HEK293 (cell line): ENCODE results near the gene TAF11L11.
"Not testable (repeated sequence)": the region's sequence is repeated elsewhere in the genome, so short reads cannot be mapped to it uniquely, and the experiment has no call there.

Experiments used
- SALL2 ChIP-seq: fragments of 450-650 bp; formaldehyde crosslinking; IDR thresholded peaks from 2 replicates; pipeline ENCODE4 v1.5.0; 2017; ENCODE audit warnings: missing biosample characterization, mild to moderate bottlenecking, missing genetic modification characterization, borderline replicate concordance
- YY1 ChIP-seq: fragments of 450-650 bp; formaldehyde crosslinking; IDR thresholded peaks from 2 replicates; pipeline ENCODE4 v1.5.1; 2018; ENCODE audit warnings: missing biosample characterization, missing genetic modification characterization
- ZFP41 ChIP-seq: fragments of 450-650 bp; formaldehyde crosslinking; IDR thresholded peaks from 2 replicates; pipeline ENCODE4 v1.5.1; 2016; ENCODE audit warnings: missing biosample characterization, missing genetic modification characterization, borderline replicate concordance
- ZNF792 ChIP-seq: fragments of 450-650 bp; formaldehyde crosslinking; IDR thresholded peaks from 2 replicates; pipeline ENCODE4 v1.5.1; 2016; ENCODE audit warnings: missing biosample characterization, missing genetic modification characterization
- TF ChIP-seq, protein P1 (sequence below): fragments of 450-650 bp; formaldehyde crosslinking; IDR thresholded peaks from 2 replicates; pipeline ENCODE4 v1.5.1; 2016; ENCODE audit warnings: missing biosample characterization, missing genetic modification characterization
- TF ChIP-seq, protein P2 (sequence below): fragments of 450-650 bp; formaldehyde crosslinking; IDR thresholded peaks from 2 replicates; pipeline ENCODE4 v1.5.1; 2017; ENCODE audit warnings: missing biosample characterization, missing genetic modification characterization
- TF ChIP-seq, protein P3 (sequence below): fragments of 450-650 bp; formaldehyde crosslinking; IDR thresholded peaks from 2 replicates; pipeline ENCODE4 v1.5.1; 2016; ENCODE audit warnings: missing biosample characterization, missing genetic modification characterization
- TF ChIP-seq, protein P4 (sequence below): fragments of 450-650 bp; formaldehyde crosslinking; IDR thresholded peaks from 2 replicates; pipeline ENCODE4 v1.5.1; 2016; ENCODE audit warnings: missing biosample characterization, missing genetic modification characterization
- TF ChIP-seq, protein P5 (sequence below): fragments of 450-650 bp; formaldehyde crosslinking; IDR thresholded peaks from 2 replicates; pipeline ENCODE4 v1.5.1; 2016; ENCODE audit warnings: missing biosample characterization, missing genetic modification characterization
- TF ChIP-seq, protein P6 (sequence below): fragments of 450-650 bp; formaldehyde crosslinking; IDR thresholded peaks from 2 replicates; pipeline ENCODE4 v1.5.1; 2016; ENCODE audit warnings: missing biosample characterization, missing genetic modification characterization
- TF ChIP-seq, protein P7 (sequence below): fragments of 450-650 bp; formaldehyde crosslinking; IDR thresholded peaks from 2 replicates; pipeline ENCODE4 v1.5.1; 2016; ENCODE audit warnings: missing biosample characterization, missing genetic modification characterization, borderline replicate concordance
- TF ChIP-seq, protein P8 (sequence below): fragments of 450-650 bp; formaldehyde crosslinking; IDR thresholded peaks from 2 replicates; pipeline ENCODE4 v1.5.1; 2016; ENCODE audit warnings: missing biosample characterization, missing genetic modification characterization

DNA sequence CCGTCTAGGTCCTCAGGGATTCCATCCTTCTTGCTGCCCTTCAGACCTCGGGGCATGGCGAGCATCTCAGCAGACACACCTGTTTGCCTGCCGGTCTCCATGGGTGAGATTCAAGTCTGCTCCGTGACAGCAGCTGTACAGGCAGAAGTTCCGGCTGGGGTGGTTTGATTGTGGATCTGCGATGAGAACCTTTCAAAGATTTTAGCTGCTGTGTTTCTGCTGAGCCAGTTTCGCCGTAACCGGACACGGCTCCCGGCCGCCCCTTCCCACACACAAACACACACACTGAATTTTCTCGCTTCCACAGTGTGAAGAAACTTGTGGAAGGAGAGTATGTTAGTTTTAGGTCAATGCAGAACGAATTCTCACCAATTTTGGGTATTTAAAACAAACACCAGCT is 6.3 kb upstream of the TAF11L11 start, which contains the start of gene TAF11L10:
- not testable (repeated sequence) for TF ChIP-seq YY1 (tag by site-specific recombination); SALL2 (tag by site-specific recombination); ZNF792 (tag by site-specific recombination); ZFP41
- TF ChIP-seq, protein P1, sequence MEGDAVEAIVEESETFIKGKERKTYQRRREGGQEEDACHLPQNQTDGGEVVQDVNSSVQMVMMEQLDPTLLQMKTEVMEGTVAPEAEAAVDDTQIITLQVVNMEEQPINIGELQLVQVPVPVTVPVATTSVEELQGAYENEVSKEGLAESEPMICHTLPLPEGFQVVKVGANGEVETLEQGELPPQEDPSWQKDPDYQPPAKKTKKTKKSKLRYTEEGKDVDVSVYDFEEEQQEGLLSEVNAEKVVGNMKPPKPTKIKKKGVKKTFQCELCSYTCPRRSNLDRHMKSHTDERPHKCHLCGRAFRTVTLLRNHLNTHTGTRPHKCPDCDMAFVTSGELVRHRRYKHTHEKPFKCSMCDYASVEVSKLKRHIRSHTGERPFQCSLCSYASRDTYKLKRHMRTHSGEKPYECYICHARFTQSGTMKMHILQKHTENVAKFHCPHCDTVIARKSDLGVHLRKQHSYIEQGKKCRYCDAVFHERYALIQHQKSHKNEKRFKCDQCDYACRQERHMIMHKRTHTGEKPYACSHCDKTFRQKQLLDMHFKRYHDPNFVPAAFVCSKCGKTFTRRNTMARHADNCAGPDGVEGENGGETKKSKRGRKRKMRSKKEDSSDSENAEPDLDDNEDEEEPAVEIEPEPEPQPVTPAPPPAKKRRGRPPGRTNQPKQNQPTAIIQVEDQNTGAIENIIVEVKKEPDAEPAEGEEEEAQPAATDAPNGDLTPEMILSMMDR (tag by site-specific recombination), result not testable (repeated sequence)
- TF ChIP-seq, protein P2, sequence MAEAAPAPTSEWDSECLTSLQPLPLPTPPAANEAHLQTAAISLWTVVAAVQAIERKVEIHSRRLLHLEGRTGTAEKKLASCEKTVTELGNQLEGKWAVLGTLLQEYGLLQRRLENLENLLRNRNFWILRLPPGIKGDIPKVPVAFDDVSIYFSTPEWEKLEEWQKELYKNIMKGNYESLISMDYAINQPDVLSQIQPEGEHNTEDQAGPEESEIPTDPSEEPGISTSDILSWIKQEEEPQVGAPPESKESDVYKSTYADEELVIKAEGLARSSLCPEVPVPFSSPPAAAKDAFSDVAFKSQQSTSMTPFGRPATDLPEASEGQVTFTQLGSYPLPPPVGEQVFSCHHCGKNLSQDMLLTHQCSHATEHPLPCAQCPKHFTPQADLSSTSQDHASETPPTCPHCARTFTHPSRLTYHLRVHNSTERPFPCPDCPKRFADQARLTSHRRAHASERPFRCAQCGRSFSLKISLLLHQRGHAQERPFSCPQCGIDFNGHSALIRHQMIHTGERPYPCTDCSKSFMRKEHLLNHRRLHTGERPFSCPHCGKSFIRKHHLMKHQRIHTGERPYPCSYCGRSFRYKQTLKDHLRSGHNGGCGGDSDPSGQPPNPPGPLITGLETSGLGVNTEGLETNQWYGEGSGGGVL, result not testable (repeated sequence)
- TF ChIP-seq, protein P3, sequence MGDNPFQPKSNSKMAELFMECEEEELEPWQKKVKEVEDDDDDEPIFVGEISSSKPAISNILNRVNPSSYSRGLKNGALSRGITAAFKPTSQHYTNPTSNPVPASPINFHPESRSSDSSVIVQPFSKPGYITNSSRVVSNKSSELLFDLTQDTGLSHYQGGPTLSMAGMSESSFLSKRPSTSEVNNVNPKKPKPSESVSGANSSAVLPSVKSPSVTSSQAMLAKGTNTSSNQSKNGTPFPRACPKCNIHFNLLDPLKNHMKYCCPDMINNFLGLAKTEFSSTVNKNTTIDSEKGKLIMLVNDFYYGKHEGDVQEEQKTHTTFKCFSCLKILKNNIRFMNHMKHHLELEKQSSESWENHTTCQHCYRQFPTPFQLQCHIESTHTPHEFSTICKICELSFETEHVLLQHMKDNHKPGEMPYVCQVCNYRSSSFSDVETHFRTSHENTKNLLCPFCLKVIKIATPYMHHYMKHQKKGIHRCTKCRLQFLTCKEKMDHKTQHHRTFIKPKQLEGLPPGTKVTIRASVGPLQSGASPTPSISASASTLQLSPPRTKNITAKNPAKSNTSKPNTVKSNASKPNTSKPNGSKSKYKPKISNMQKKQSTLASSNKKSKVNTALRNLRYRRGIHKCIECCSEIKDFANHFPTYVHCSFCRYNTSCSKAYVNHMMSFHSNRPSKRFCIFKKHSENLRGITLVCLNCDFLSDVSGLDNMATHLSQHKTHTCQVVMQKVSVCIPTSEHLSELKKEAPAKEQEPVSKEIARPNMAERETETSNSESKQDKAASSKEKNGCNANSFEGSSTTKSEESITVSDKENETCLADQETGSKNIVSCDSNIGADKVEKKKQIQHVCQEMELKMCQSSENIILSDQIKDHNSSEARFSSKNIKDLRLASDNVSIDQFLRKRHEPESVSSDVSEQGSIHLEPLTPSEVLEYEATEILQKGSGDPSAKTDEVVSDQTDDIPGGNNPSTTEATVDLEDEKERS (tag by site-specific recombination), result not testable (repeated sequence)
- TF ChIP-seq, protein P4, sequence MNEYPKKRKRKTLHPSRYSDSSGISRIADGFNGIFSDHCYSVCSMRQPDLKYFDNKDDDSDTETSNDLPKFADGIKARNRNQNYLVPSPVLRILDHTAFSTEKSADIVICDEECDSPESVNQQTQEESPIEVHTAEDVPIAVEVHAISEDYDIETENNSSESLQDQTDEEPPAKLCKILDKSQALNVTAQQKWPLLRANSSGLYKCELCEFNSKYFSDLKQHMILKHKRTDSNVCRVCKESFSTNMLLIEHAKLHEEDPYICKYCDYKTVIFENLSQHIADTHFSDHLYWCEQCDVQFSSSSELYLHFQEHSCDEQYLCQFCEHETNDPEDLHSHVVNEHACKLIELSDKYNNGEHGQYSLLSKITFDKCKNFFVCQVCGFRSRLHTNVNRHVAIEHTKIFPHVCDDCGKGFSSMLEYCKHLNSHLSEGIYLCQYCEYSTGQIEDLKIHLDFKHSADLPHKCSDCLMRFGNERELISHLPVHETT (tag by site-specific recombination), result not testable (repeated sequence)
- TF ChIP-seq, protein P5, sequence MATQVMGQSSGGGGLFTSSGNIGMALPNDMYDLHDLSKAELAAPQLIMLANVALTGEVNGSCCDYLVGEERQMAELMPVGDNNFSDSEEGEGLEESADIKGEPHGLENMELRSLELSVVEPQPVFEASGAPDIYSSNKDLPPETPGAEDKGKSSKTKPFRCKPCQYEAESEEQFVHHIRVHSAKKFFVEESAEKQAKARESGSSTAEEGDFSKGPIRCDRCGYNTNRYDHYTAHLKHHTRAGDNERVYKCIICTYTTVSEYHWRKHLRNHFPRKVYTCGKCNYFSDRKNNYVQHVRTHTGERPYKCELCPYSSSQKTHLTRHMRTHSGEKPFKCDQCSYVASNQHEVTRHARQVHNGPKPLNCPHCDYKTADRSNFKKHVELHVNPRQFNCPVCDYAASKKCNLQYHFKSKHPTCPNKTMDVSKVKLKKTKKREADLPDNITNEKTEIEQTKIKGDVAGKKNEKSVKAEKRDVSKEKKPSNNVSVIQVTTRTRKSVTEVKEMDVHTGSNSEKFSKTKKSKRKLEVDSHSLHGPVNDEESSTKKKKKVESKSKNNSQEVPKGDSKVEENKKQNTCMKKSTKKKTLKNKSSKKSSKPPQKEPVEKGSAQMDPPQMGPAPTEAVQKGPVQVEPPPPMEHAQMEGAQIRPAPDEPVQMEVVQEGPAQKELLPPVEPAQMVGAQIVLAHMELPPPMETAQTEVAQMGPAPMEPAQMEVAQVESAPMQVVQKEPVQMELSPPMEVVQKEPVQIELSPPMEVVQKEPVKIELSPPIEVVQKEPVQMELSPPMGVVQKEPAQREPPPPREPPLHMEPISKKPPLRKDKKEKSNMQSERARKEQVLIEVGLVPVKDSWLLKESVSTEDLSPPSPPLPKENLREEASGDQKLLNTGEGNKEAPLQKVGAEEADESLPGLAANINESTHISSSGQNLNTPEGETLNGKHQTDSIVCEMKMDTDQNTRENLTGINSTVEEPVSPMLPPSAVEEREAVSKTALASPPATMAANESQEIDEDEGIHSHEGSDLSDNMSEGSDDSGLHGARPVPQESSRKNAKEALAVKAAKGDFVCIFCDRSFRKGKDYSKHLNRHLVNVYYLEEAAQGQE (tag by site-specific recombination), result not testable (repeated sequence)
- TF ChIP-seq, protein P6, sequence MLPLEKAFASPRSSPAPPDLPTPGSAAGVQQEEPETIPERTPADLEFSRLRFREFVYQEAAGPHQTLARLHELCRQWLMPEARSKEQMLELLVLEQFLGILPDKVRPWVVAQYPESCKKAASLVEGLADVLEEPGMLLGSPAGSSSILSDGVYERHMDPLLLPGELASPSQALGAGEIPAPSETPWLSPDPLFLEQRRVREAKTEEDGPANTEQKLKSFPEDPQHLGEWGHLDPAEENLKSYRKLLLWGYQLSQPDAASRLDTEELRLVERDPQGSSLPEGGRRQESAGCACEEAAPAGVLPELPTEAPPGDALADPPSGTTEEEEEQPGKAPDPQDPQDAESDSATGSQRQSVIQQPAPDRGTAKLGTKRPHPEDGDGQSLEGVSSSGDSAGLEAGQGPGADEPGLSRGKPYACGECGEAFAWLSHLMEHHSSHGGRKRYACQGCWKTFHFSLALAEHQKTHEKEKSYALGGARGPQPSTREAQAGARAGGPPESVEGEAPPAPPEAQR (tag by site-specific recombination), result not testable (repeated sequence)
- TF ChIP-seq, protein P7, sequence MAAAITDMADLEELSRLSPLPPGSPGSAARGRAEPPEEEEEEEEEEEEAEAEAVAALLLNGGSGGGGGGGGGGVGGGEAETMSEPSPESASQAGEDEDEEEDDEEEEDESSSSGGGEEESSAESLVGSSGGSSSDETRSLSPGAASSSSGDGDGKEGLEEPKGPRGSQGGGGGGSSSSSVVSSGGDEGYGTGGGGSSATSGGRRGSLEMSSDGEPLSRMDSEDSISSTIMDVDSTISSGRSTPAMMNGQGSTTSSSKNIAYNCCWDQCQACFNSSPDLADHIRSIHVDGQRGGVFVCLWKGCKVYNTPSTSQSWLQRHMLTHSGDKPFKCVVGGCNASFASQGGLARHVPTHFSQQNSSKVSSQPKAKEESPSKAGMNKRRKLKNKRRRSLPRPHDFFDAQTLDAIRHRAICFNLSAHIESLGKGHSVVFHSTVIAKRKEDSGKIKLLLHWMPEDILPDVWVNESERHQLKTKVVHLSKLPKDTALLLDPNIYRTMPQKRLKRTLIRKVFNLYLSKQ (tag by site-specific recombination), result not testable (repeated sequence)
- TF ChIP-seq, protein P8, sequence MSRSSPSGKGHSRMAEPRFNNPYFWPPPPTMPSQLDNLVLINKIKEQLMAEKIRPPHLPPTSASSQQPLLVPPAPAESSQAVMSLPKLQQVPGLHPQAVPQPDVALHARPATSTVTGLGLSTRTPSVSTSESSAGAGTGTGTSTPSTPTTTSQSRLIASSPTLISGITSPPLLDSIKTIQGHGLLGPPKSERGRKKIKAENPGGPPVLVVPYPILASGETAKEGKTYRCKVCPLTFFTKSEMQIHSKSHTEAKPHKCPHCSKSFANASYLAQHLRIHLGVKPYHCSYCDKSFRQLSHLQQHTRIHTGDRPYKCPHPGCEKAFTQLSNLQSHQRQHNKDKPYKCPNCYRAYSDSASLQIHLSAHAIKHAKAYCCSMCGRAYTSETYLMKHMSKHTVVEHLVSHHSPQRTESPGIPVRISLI, result not testable (repeated sequence)
